H9 (cell line): Measurements from ENCODE around the gene TMEM132D. TPM values are rescaled to one million over a fixed set of nuclear protein-coding genes. Genes with fewer than 3 reads are reported as not detected.

ENCODE experiments used
- DNase-seq: peaks from one replicate; pipeline ENCODE4 v3.0.0-alpha.2; 2017
- H2AFZ ChIP-seq: one replicate; pipeline ENCODE4 v1.6.1; 2013; ENCODE audit warnings: mild to moderate bottlenecking, low read length, control low read depth, moderate library complexity
- H2AK5ac ChIP-seq: 2 replicates; pipeline ENCODE4 v1.6.1; 2013; ENCODE audit warnings: low read length, control low read depth, mixed read lengths; ENCODE audit not compliant: insufficient read length
- H2BK120ac ChIP-seq: one replicate; pipeline ENCODE4 v1.6.1; 2013; ENCODE audit warnings: low read depth, mild to moderate bottlenecking, low read length, control low read depth, inconsistent platforms; ENCODE audit not compliant: poor library complexity, severe bottlenecking
- H2BK12ac ChIP-seq: 2 replicates; pipeline ENCODE4 v1.6.1; 2013; ENCODE audit warnings: low read length, control low read depth, mixed read lengths, low read depth; ENCODE audit not compliant: insufficient read length
- H2BK15ac ChIP-seq: 2 replicates; pipeline ENCODE4 v1.6.1; 2013; ENCODE audit warnings: low read depth, low read length, control low read depth
- H2BK20ac ChIP-seq: one replicate; pipeline ENCODE4 v1.6.1; 2013; ENCODE audit warnings: low read depth, mild to moderate bottlenecking, low read length, control low read depth, inconsistent platforms; ENCODE audit not compliant: poor library complexity, severe bottlenecking
- H2BK5ac ChIP-seq: 2 replicates; pipeline ENCODE4 v1.6.1; 2013; ENCODE audit warnings: low read length, control low read depth, mixed read lengths; ENCODE audit not compliant: insufficient read length
- H3K14ac ChIP-seq: 2 replicates; pipeline ENCODE4 v1.6.1; 2013; ENCODE audit warnings: low read length, control low read depth; ENCODE audit not compliant: insufficient read depth
- H3K18ac ChIP-seq: 2 replicates; pipeline ENCODE4 v1.6.1; 2013; ENCODE audit warnings: low read depth, mild to moderate bottlenecking, mixed read lengths, low read length, control low read depth; ENCODE audit not compliant: insufficient read length
- H3K23ac ChIP-seq: 2 replicates; pipeline ENCODE4 v1.6.1; 2013; ENCODE audit warnings: low read length, control low read depth, mixed read lengths, low read depth; ENCODE audit not compliant: insufficient read length
- H3K23me2 ChIP-seq: 2 replicates; pipeline ENCODE4 v1.6.1; 2013; ENCODE audit warnings: low read depth, mild to moderate bottlenecking, mixed read lengths, low read length, control low read depth; ENCODE audit not compliant: insufficient read length, poor library complexity, severe bottlenecking
- H3K27ac ChIP-seq: 2 replicates; pipeline ENCODE4 v1.5.1; 2013; ENCODE audit warnings: low read length, control low read depth, mixed read lengths, low read depth; ENCODE audit not compliant: insufficient read length
- H3K27me3 ChIP-seq: 2 replicates; pipeline ENCODE4 v1.6.1; 2013; ENCODE audit warnings: low read length, control low read depth, inconsistent platforms; ENCODE audit not compliant: insufficient read depth
- H3K4ac ChIP-seq: 2 replicates; pipeline ENCODE4 v1.6.1; 2013; ENCODE audit warnings: low read depth, mild to moderate bottlenecking, control low read depth, inconsistent platforms, low read length, moderate library complexity
- H3K4me1 ChIP-seq: 2 replicates; pipeline ENCODE4 v1.6.1; 2013; ENCODE audit warnings: low read length, control low read depth, inconsistent platforms; ENCODE audit not compliant: insufficient read depth
- H3K4me2 ChIP-seq: 2 replicates; pipeline ENCODE4 v1.6.1; 2013; ENCODE audit warnings: low read length, control low read depth, mixed read lengths; ENCODE audit not compliant: insufficient read length, insufficient read depth
- H3K56ac ChIP-seq: 2 replicates; pipeline ENCODE4 v1.6.1; 2013; ENCODE audit warnings: low read depth, mild to moderate bottlenecking, mixed read lengths, low read length, control low read depth; ENCODE audit not compliant: insufficient read length
- H3K79me1 ChIP-seq: 2 replicates; pipeline ENCODE4 v1.6.1; 2013; ENCODE audit warnings: low read depth, mild to moderate bottlenecking, moderate library complexity, low read length, control low read depth, inconsistent platforms; ENCODE audit not compliant: insufficient read depth, poor library complexity, severe bottlenecking
- H3K79me2 ChIP-seq: 2 replicates; pipeline ENCODE4 v1.6.1; 2013; ENCODE audit warnings: low read length, control low read depth, inconsistent platforms; ENCODE audit not compliant: insufficient read depth
- H3K9ac ChIP-seq: 2 replicates; pipeline ENCODE4 v1.6.1; 2013; ENCODE audit warnings: low read length, control low read depth, mixed read lengths; ENCODE audit not compliant: insufficient read length; ENCODE audit errors: extremely low read depth
- H3K9me3 ChIP-seq: one replicate; pipeline ENCODE4 v1.6.1; 2013; ENCODE audit warnings: low read depth, low read length, inconsistent platforms; ENCODE audit not compliant: control insufficient read depth
- H3T11ph ChIP-seq: one replicate; pipeline ENCODE4 v1.6.1; 2013; ENCODE audit warnings: mild to moderate bottlenecking, low read length, control low read depth, inconsistent platforms
- H4K20me1 ChIP-seq: one replicate; pipeline ENCODE4 v1.6.1; 2013; ENCODE audit not compliant: control insufficient read depth, insufficient read length, insufficient read depth
- H4K5ac ChIP-seq: 2 replicates; pipeline ENCODE4 v1.6.1; 2013; ENCODE audit warnings: low read depth, mild to moderate bottlenecking, mixed read lengths, low read length, control low read depth; ENCODE audit not compliant: insufficient read length
- H4K8ac ChIP-seq: replicated peaks from 2 replicates; pipeline ENCODE4 v1.6.1; 2013; ENCODE audit warnings: low read length, control low read depth, mixed read lengths, low read depth; ENCODE audit not compliant: insufficient read length
- H4K91ac ChIP-seq: 2 replicates; pipeline ENCODE4 v1.6.1; 2013; ENCODE audit warnings: low read depth, mild to moderate bottlenecking, moderate library complexity, mixed read lengths, low read length, control low read depth; ENCODE audit not compliant: insufficient read length
- H3K27ac Mint-ChIP-seq, 3 experiments: 2 replicates in 2 of 3; 3 replicates in 1 of 3; pipeline ENCODE4 v1.8.0; 2020 to 2021; ENCODE audit warnings: mixed read lengths in 3 of 3, mild to moderate bottlenecking in 1 of 3, moderate library complexity in 1 of 3
- H3K27me3 Mint-ChIP-seq: 2 replicates; pipeline ENCODE4 v1.8.0; 2021; ENCODE audit warnings: low read depth, mild to moderate bottlenecking, moderate library complexity, mixed read lengths
- H3K36me3 Mint-ChIP-seq, 3 experiments: 2 replicates in 2 of 3; 3 replicates in 1 of 3; pipeline ENCODE4 v1.8.0; 2020 to 2021; ENCODE audit warnings: low read depth in 3 of 3, mixed read lengths in 3 of 3; ENCODE audit not compliant: insufficient read depth in 1 of 3
- H3K4me1 Mint-ChIP-seq, 2 experiments: 2 replicates each; pipeline ENCODE4 v1.8.0; 2020; ENCODE audit warnings: mixed read lengths in 2 of 2
- H3K4me3 Mint-ChIP-seq, 2 experiments: 2 replicates in 1 of 2; 3 replicates in 1 of 2; pipeline ENCODE4 v1.8.0; 2020 to 2021; ENCODE audit warnings: mild to moderate bottlenecking in 2 of 2, mixed read lengths in 2 of 2, moderate library complexity in 1 of 2
- H3K9me3 Mint-ChIP-seq, 2 experiments: 2 replicates in 1 of 2; 3 replicates in 1 of 2; pipeline ENCODE4 v1.8.0; 2020; ENCODE audit warnings: mild to moderate bottlenecking in 2 of 2, mixed read lengths in 2 of 2, moderate library complexity in 1 of 2
- CTCF ChIP-seq: fragments of 200-600 bp; sonication (generic); conservative IDR thresholded peaks from 3 replicates; pipeline ENCODE4 v1.8.0; 2021; ENCODE audit warnings: antibody characterized with exemption, mild to moderate bottlenecking
- WGBS: extraction: QIAGEN DNeasy Blood & Tissue Kit; methylation state at CpG from one replicate; pipeline ENCODE4 v1.1.7; 2013; ENCODE audit warnings: missing lambda C conversion rate, low lambda C conversion rate, mixed read lengths; ENCODE audit not compliant: insufficient read length; ENCODE audit errors: extremely low coverage; 5-methylcytosine and 5-hydroxymethylcytosine counted together
- total RNA-seq: library from RNA; stranded (reverse); gene quantifications from 2 replicates; pipeline ENCODE4 v1.2.1, GENCODE V29; 2021

The TMEM132D gene
- total RNA-seq, 1 experiment from 2014 or later, result 6.1 TPM

- H3K9ac ChIP-seq, result no peak overlapping the region
- WGBS, result no CpG with 5 or more reads among the region's 5 CpGs
- no peak overlapping the region for H2BK12ac ChIP-seq
- peak overlapping the region in 1 of 3 experiments; percentile 62; a peak in 1 of 7 replicates for H3K27ac Mint-ChIP-seq
- no peak overlapping the region for H2AFZ ChIP-seq
- H3K23me2 ChIP-seq, result no peaks in the 10 kb centered on the region
- no peak for DNase-seq
- H3K27me3 ChIP-seq, result no peaks in the 10 kb centered on the region
- H3K4ac ChIP-seq, result no peak overlapping the region
- H4K8ac ChIP-seq, result no peak overlapping the region
- no peak overlapping the region for H3K56ac ChIP-seq
- no peak for TF ChIP-seq CTCF
- H3K79me2 ChIP-seq, result no peaks in the 10 kb centered on the region
- H3K27ac ChIP-seq, result no peak overlapping the region
- no peak overlapping the region for H4K5ac ChIP-seq
- no peak overlapping the region for H3K14ac ChIP-seq
- H3K36me3 Mint-ChIP-seq, result 0 out of 7 replicates have a peak, but pooled peaks cover 0 to under 1% (median 0%) of the 10 kb centered on the region in 3 experiments
- H3K9me3 ChIP-seq, result no peaks in the 10 kb centered on the region
- peaks cover 15% of the 10 kb centered on the region for H3K4me1 ChIP-seq
- no peak overlapping the region for H2BK15ac ChIP-seq
- no peaks in the 10 kb centered on the region for H3K27me3 Mint-ChIP-seq
- H3K79me1 ChIP-seq, result no peaks in the 10 kb centered on the region
- no peaks in the 10 kb centered on the region for H4K20me1 ChIP-seq
- H3K18ac ChIP-seq, result no peak overlapping the region
- H3K9me3 Mint-ChIP-seq, result no peaks in the 10 kb centered on the region
- no peak overlapping the region for H2BK5ac ChIP-seq
- H2AK5ac ChIP-seq, result no peak overlapping the region
- no peak overlapping the region for H3K4me2 ChIP-seq
- H4K91ac ChIP-seq, result no peak overlapping the region
- no peak overlapping the region for H3T11ph ChIP-seq
- peaks cover 46 to 51% of the 10 kb centered on the region in 2 experiments for H3K4me1 Mint-ChIP-seq
- no peak overlapping the region for H2BK20ac ChIP-seq
- H3K23ac ChIP-seq, result no peak overlapping the region
- no peak overlapping the region for H2BK120ac ChIP-seq
- no peak overlapping the region for H3K4me3 Mint-ChIP-seq
Measured at GRCh38 chr12:129610601-129611120, 293.2 kb downstream of the TMEM132D start.
